GM23248 (cell line): ENCODE data around the gene ABCC3. TPM values are rescaled to one million over a fixed set of nuclear protein-coding genes. Genes with fewer than 3 reads are reported as not detected.
A peak's percentile ranks its signal among the peaks of the same experiment; 100 is the strongest.
"Not testable (repeated sequence)": the region's sequence is repeated elsewhere in the genome, so short reads cannot be mapped to it uniquely, and the experiment has no call there.

Source experiments
- DNase-seq: peaks from one replicate; pipeline ENCODE4 v3.0.0-alpha.2; 2015
- H2AFZ ChIP-seq: fragments of 200-600 bp; sonication (generic); 2 replicates; pipeline ENCODE4 v1.6.1; 2016; ENCODE audit warnings: antibody characterized with exemption
- H3F3A ChIP-seq: fragments of 200-600 bp; sonication (generic); 2 replicates; pipeline ENCODE4 v1.6.1; 2016; ENCODE audit warnings: mild to moderate bottlenecking, antibody characterized with exemption, mixed run types; ENCODE audit not compliant: insufficient read depth
- H3K27ac ChIP-seq: fragments of 200-600 bp; sonication (generic); 2 replicates; pipeline ENCODE4 v1.5.1; 2016; ENCODE audit warnings: mild to moderate bottlenecking
- H3K27me3 ChIP-seq: fragments of 200-600 bp; sonication (generic); replicated peaks from 2 replicates; pipeline ENCODE4 v1.6.1; 2016; ENCODE audit warnings: mild to moderate bottlenecking; ENCODE audit not compliant: insufficient read depth
- H3K36me3 ChIP-seq: fragments of 200-600 bp; sonication (generic); 2 replicates; pipeline ENCODE4 v1.6.1; 2016; ENCODE audit warnings: low read depth, mild to moderate bottlenecking
- H3K4me1 ChIP-seq: fragments of 200-600 bp; sonication (generic); 2 replicates; pipeline ENCODE4 v1.6.1; 2016; ENCODE audit warnings: mild to moderate bottlenecking; ENCODE audit not compliant: insufficient read depth
- H3K4me2 ChIP-seq: fragments of 200-600 bp; sonication (generic); one replicate; pipeline ENCODE4 v1.6.1; 2016; ENCODE audit warnings: mild to moderate bottlenecking; ENCODE audit not compliant: unreplicated experiment
- H3K4me3 ChIP-seq: fragments of 200-600 bp; sonication (generic); 2 replicates; pipeline ENCODE4 v1.5.1; 2016; ENCODE audit warnings: mild to moderate bottlenecking
- H3K79me2 ChIP-seq: fragments of 200-600 bp; sonication (generic); 2 replicates; pipeline ENCODE4 v1.6.1; 2016; ENCODE audit warnings: mild to moderate bottlenecking; ENCODE audit not compliant: insufficient read depth
- H3K9ac ChIP-seq: fragments of 200-600 bp; sonication (generic); 2 replicates; pipeline ENCODE4 v1.6.1; 2016; ENCODE audit warnings: mild to moderate bottlenecking
- H3K9me2 ChIP-seq: fragments of 200-600 bp; sonication (generic); 2 replicates; pipeline ENCODE4 v1.6.1; 2016; ENCODE audit warnings: mixed run types, mild to moderate bottlenecking, moderate library complexity; ENCODE audit not compliant: insufficient read depth
- H3K9me3 ChIP-seq: fragments of 200-600 bp; sonication (generic); one replicate; pipeline ENCODE4 v1.6.1; 2017; ENCODE audit warnings: low read depth
- H4K20me1 ChIP-seq: fragments of 200-600 bp; sonication (generic); 2 replicates; pipeline ENCODE4 v1.6.0; 2016; ENCODE audit not compliant: insufficient read depth
- EZH2 ChIP-seq: fragments of 200-600 bp; sonication (generic); IDR thresholded peaks from 2 replicates; pipeline ENCODE4 v1.6.1; 2018; ENCODE audit warnings: antibody characterized with exemption, mild to moderate bottlenecking; ENCODE audit not compliant: insufficient read depth, poor library complexity, severe bottlenecking
- EZH2phosphoT487 ChIP-seq: fragments of 200-600 bp; sonication (generic); IDR thresholded peaks from 2 replicates; pipeline ENCODE4 v1.6.1; 2018; ENCODE audit warnings: antibody characterized with exemption, moderate library complexity, mild to moderate bottlenecking, low read depth; ENCODE audit not compliant: insufficient read depth
- WGBS, 2 experiments: methylation state at CpG; one replicate each; pipeline ENCODE4 v1.1.6; 2015 to 2017; ENCODE audit warnings: low lambda C conversion rate in 2 of 2, low coverage in 1 of 2; ENCODE audit errors: missing lambda C conversion rate in 2 of 2; 5-methylcytosine and 5-hydroxymethylcytosine counted together
- in situ Hi-C: fragments of 300-500 bp; cut with MboI; formaldehyde crosslinking; loops from 2 replicates; pipeline ENCODE4 v1.15.0; 2020
- polyA plus RNA-seq: library from polyadenylated mRNA; unstranded; fragments of >200 nt; fragmentation: Nextera tagmentation; extraction: Ambion mirVana; gene quantifications from 2 replicates; pipeline ENCODE4 v1.2.1, GENCODE V29; 2016
- total RNA-seq: library from RNA; depleted of rRNA; stranded (reverse); fragments of >200 nt; shearing (Covaris generic); gene quantifications from 2 replicates; pipeline ENCODE4 v1.2.3, GENCODE V29; 2014

Gene ABCC3
- total and polyA plus RNA-seq, 2 experiments from 2014 or later = 32.0 to 38.5 TPM

DNA sequence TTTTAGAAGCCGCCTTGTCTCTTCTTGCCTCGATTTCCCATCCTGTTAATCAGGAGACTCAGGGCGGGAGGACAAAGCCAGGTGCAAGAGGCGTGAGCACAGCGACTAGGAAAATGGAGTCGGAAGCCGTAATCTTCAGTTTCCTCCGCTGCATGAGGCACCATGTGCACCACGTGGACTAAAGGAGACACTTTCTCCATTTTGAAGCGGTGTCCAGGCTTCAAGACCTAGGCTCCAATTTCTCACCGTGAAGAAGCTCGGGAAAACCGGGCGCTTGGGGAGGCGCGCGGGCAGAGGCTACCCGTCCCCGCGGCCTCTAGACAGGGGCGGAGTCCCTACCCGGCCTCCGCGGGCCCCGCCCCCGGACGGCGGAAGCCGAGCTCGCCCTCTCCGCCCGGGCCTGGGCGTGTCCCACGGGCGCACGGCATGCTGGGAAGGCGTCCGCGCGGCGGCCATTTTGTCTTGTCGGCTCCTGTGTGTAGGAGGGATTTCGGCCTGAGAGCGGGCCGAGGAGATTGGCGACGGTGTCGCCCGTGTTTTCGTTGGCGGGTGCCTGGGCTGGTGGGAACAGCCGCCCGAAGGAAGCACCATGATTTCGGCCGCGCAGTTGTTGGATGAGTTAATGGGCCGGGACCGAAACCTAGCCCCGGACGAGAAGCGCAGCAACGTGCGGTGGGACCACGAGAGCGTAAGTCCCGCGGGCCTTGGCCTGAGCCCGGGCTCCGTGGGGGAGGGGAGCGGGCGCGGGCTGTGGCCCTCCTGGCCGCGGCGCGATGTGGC lies 84.7 kb downstream of the ABCC3 start, which contains the start of gene LUC7L3:
Gene LUC7L3 (plus strand): TSS at position 460 of the 780 bp plus-strand sequence. CDS start 130 bp downstream, at position 590.
- H3K36me3 ChIP-seq = no peaks in the 10 kb centered on the region
- peaks cover 41% of the 10 kb centered on the region for H3F3A ChIP-seq
- no peak for TF ChIP-seq EZH2
- no peak for TF ChIP-seq EZH2phosphoT487
- H3K9ac ChIP-seq = peak within 1 kb of the TSS; percentile 98
- DNase-seq = peak; percentile 98
- peak within 1 kb of the TSS; percentile 97 for H3K27ac ChIP-seq
- H4K20me1 ChIP-seq = peaks cover 27% of the 10 kb centered on the region; the same call in 1 of the 2 replicates
- peak within 1 kb of the TSS; percentile 89 for H2AFZ ChIP-seq
- peaks cover 25% of the 10 kb centered on the region for H3K4me1 ChIP-seq
- 2% methylated on average over 68 to 76 of the region's 76 CpGs for WGBS, 2 experiments
- in situ Hi-C loops = no loop called here
- H3K9me3 ChIP-seq = no peaks in the 10 kb centered on the region
- no peaks in the 10 kb centered on the region for H3K9me2 ChIP-seq
- H3K27me3 ChIP-seq = no peaks in the 10 kb centered on the region
- H3K79me2 ChIP-seq = peaks cover 49% of the 10 kb centered on the region
- H3K4me3 ChIP-seq = peak within 1 kb of the TSS; percentile 96
- H3K4me2 ChIP-seq = peak within 1 kb of the TSS; percentile 97

DNA sequence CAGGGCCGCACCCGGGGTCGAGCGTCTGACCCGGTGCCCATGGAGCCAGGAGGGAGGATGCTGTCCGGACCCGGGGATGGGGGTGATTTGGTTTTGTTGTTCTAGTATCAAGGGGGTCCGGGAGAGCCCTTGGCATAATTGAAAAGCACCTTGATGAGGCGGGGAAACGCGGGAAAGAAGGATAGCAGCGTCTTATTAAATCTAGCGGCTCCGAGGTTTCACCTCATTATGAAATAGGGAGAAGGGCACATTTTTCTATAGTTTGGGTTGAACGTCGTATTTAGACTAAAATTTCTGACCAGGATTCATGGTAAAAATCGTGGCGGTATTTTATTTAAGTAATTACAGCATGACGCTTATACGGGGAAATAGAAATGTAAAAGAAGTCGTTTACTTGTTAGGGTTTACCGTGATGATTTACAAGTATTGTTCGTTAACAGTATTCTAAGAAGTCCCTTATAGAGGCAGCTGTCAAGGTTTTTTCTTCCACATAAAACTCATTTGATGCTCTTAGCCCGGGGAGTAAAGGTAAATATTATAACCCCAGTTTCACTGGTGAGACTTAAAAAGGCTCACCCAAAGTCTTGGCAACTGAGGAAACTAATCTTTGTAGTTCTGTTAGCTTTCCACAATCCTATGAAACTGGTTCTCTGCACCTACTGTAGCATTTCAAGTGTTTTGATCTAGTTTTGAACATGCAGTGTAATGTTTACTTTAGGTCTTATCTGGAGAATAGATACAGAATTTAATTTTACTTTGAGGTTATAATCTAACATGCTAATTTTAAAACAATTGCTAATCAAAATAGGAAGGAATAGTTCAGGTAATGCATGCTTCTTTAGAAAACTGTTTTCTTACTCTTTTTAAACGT lies 85.5 kb downstream of the ABCC3 start:
- Histone ChIP-seq H3K9me3 (no peaks in the 10 kb centered on the region), H3K79me2 (peaks cover 57% of the 10 kb centered on the region), H3K27me3 (no peaks in the 10 kb centered on the region), H2AFZ (peak overlapping the region; percentile 89), H3K27ac (peak overlapping the region; percentile 97), H3K36me3 (no peaks in the 10 kb centered on the region), H3K9me2 (no peaks in the 10 kb centered on the region), H3F3A (peaks cover 41% of the 10 kb centered on the region), H3K4me3 (peak overlapping the region; percentile 96), H3K4me2 (peak overlapping the region; percentile 97), H4K20me1 (peaks cover 34% of the 10 kb centered on the region; the same call in 1 of the 2 replicates), H3K9ac (peak overlapping the region; percentile 98), H3K4me1 (peaks cover 25% of the 10 kb centered on the region)
- WGBS, 2 experiments = 1% methylated on average over 24 to 25 of the region's 25 CpGs
- in situ Hi-C loops = no loop called here
- TF ChIP-seq EZH2 (no peak), EZH2phosphoT487 (no peak)
- DNase-seq = no peak

GRCh38 chr17:50721194-50722010 lies 86.7 kb downstream of the ABCC3 start:
- Histone ChIP-seq H3K9me2 (no peaks in the 10 kb centered on the region), H3K27ac (peak overlapping the region; percentile 97), H2AFZ (no peak overlapping the region), H3K9ac (peak overlapping the region; percentile 98), H3K27me3 (no peaks in the 10 kb centered on the region), H3F3A (peaks cover 33% of the 10 kb centered on the region), H3K4me3 (peak overlapping the region; percentile 96), H3K36me3 (no peaks in the 10 kb centered on the region), H3K4me1 (peaks cover 25% of the 10 kb centered on the region), H3K4me2 (peak overlapping the region; percentile 97), H3K9me3 (no peaks in the 10 kb centered on the region), H3K79me2 (peaks cover 70% of the 10 kb centered on the region), H4K20me1 (peaks cover 46% of the 10 kb centered on the region; the same call in 1 of the 2 replicates)
- peak; percentile 58 for DNase-seq
- in situ Hi-C loops = no loop called here
- 11 to 18% methylated on average over 7 of the region's 7 CpGs for WGBS, 2 experiments
- TF ChIP-seq EZH2 (no peak), EZH2phosphoT487 (no peak)

GRCh38 chr17:50722746-50723145 lies 88.1 kb downstream of the ABCC3 start:
- H4K20me1 ChIP-seq = peaks cover 53% of the 10 kb centered on the region
- H3K4me1 ChIP-seq = peaks cover 20% of the 10 kb centered on the region
- peak overlapping the region; percentile 10; the same call in 1 of the 2 replicates for H3K4me3 ChIP-seq
- in situ Hi-C loops = no loop called here
- H3K79me2 ChIP-seq = peaks cover 83% of the 10 kb centered on the region
- 0 out of 2 replicates have a peak overlapping the region, but pooled peaks have one; percentile 0 for H3K27ac ChIP-seq
- peak overlapping the region; percentile 97 for H3K4me2 ChIP-seq
- no peaks in the 10 kb centered on the region for H3K9me2 ChIP-seq
- no peaks in the 10 kb centered on the region for H3K27me3 ChIP-seq
- H3K9me3 ChIP-seq = no peaks in the 10 kb centered on the region
- peak overlapping the region; percentile 21; the same call in 1 of the 2 replicates for H3K9ac ChIP-seq
- H2AFZ ChIP-seq = no peak overlapping the region
- TF ChIP-seq EZH2phosphoT487 (no peak), EZH2 (no peak)
- peak; percentile 30 for DNase-seq
- H3K36me3 ChIP-seq = no peaks in the 10 kb centered on the region
- 16 to 24% methylated on average over 3 of the region's 3 CpGs for WGBS, 2 experiments
- peaks cover 25% of the 10 kb centered on the region for H3F3A ChIP-seq

DNA sequence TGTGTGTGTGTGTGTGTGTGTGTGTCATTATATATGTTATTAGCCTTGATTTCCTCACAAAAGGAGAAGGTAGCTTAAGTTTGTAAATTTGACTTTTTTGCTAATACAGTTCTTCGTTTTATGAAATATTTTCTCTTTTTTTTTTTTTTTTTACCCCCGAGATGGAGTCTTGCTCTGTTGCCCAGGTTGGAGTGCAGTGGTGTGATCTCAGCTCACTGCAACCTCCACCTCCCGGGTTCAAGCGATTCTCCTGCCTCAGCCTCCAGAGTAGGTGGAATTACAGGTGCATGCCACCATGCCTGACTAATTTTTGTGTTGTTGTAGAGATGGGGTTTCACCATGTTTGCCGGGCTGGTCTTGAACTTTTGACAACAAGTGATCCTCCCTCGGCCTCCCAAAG lies 89.9 kb downstream of the ABCC3 start:
- H3K4me2 ChIP-seq, H3K36me3 ChIP-seq, H2AFZ ChIP-seq, H3K9ac ChIP-seq, H3K9me2 ChIP-seq, H3K27ac ChIP-seq, H3K4me3 ChIP-seq, H3K9me3 ChIP-seq, H3K27me3 ChIP-seq, in situ Hi-C loops, DNase-seq: not testable (repeated sequence)
- Histone ChIP-seq H3K4me1 (peaks cover 25% of the 10 kb centered on the region), H4K20me1 (peaks cover 67% of the 10 kb centered on the region), H3F3A (peaks cover 23% of the 10 kb centered on the region), H3K79me2 (peaks cover 100% of the 10 kb centered on the region)
- WGBS, 2 experiments = 89 to 95% methylated on average over 4 to 6 of the region's 6 CpGs
